ENCODE results near the gene ANKRD29. TPM values are rescaled to one million over a fixed set of nuclear protein-coding genes. Genes with fewer than 3 reads are reported as not detected.

ANKRD29 gene
- total and polyA plus RNA-seq, 2 donors (not counting 3 experiments of a cell fraction or from before 2014, with no cell fraction given), result 0.03 to 2.6 TPM

- Histone ChIP-seq H3K4me3 (replicated peaks in 1 of 3; ENCODE audit: insufficient read depth in 1 of 3, low read depth in 1 of 3, low read length in 3 of 3) (peak overlapping the region in 2 of 3 experiments; percentile 37 to 48), H4K20me1 (replicated peaks; ENCODE audit: control insufficient read depth, extremely low read depth, insufficient read depth, low read length) (no peaks in the 10 kb centered on the region), H3K4me2 (ENCODE audit: insufficient read depth, low read length) (peak overlapping the region; percentile 68), H2AFZ (ENCODE audit: low read depth, low read length) (peak overlapping the region; percentile 92), H3K9me3 (replicated peaks; ENCODE audit: control insufficient read depth, insufficient read depth, low read length) (no peaks in the 10 kb centered on the region), H3K27ac (ENCODE audit: insufficient read depth, low read depth, low read length) (no peak overlapping the region), H3K9me1 (replicated peaks; ENCODE audit: control insufficient read depth, extremely low read depth, insufficient read depth, low read length) (no peaks in the 10 kb centered on the region), H3K27me3 (ENCODE audit: control insufficient read depth in 2 of 2, insufficient read depth in 2 of 2, low read length in 2 of 2) (peaks cover 4 to 11% of the 10 kb centered on the region in 2 experiments), H3K9ac (replicated peaks; ENCODE audit: extremely low read depth, insufficient read depth, low read length) (peak overlapping the region; percentile 17), H3K79me2 (ENCODE audit: control insufficient read depth, insufficient read depth, low read length) (no peaks in the 10 kb centered on the region), H3K4me1 (ENCODE audit: control insufficient read depth, extremely low read depth, insufficient read depth, low read length) (peaks cover 6% of the 10 kb centered on the region), H3K36me3 (ENCODE audit: control insufficient read depth in 2 of 2, extremely low read depth in 1 of 2, insufficient read depth in 2 of 2, low read length in 2 of 2) (no peaks in the 10 kb centered on the region)
- POLR2A ChIA-PET, result no interaction called here
- peak; percentile 20 for DNase-seq (ENCODE audit: low read depth, low spot score)
- FAIRE-seq, result peak; percentile 65
- dilution Hi-C loops (cut with MboI; ENCODE audit: extremely low pct_ligation_motif_present, low sequenced_read_pairs), result loop anchor here (25.0 kb wide), 1 partner anchor 493 kb away; no protein-coding TSS in a partner anchor
- BruUV-seq (replicated peaks), result no TSS peak
- intact Hi-C loops (cut with micrococcal nuclease), result no loop called here
- TF ChIP-seq, protein P1, sequence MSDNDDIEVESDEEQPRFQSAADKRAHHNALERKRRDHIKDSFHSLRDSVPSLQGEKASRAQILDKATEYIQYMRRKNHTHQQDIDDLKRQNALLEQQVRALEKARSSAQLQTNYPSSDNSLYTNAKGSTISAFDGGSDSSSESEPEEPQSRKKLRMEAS (IDR thresholded peaks at IDR 0.05; ENCODE audit: insufficient read depth, insufficient read length), result no peak
- TF ChIP-seq FOS (IDR thresholded peaks at IDR 0.05; ENCODE audit: borderline replicate concordance, insufficient read depth, low read length), result no peak
- TF ChIP-seq POLR2A (IDR thresholded peaks at IDR 0.05; ENCODE audit: low read depth, low read length), result no peak
- TF ChIP-seq, protein P2, sequence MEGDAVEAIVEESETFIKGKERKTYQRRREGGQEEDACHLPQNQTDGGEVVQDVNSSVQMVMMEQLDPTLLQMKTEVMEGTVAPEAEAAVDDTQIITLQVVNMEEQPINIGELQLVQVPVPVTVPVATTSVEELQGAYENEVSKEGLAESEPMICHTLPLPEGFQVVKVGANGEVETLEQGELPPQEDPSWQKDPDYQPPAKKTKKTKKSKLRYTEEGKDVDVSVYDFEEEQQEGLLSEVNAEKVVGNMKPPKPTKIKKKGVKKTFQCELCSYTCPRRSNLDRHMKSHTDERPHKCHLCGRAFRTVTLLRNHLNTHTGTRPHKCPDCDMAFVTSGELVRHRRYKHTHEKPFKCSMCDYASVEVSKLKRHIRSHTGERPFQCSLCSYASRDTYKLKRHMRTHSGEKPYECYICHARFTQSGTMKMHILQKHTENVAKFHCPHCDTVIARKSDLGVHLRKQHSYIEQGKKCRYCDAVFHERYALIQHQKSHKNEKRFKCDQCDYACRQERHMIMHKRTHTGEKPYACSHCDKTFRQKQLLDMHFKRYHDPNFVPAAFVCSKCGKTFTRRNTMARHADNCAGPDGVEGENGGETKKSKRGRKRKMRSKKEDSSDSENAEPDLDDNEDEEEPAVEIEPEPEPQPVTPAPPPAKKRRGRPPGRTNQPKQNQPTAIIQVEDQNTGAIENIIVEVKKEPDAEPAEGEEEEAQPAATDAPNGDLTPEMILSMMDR (IDR thresholded peaks at IDR 0.05; ENCODE audit: extremely low read depth in 1 of 2, insufficient read depth in 1 of 2, low read depth in 1 of 2, low read length in 2 of 2), result peak in 1 of 2 donors; percentile 10
- no peak for TF ChIP-seq EZH2 (IDR thresholded peaks at IDR 0.05; ENCODE audit: borderline replicate concordance, low read depth, low read length, severe bottlenecking)
- CTCF ChIA-PET, result interaction anchor here (10.9 kb wide), 1 partner anchor 83 kb away, joined by 260 read pairs; no protein-coding TSS in a partner anchor
Observed at GRCh38 chr18:23619388-23619881, 43.3 kb downstream of the ANKRD29 start.
